Activated CD4-positive, alpha-beta T cell treated with anti-CD3 and anti-CD28 coated beads for 1 hour (primary cell): ENCODE results near the gene CACNG5.

Source experiments
- DNase-seq: peaks from one replicate; pipeline ENCODE4 v3.0.0-alpha.2; 2020

Gene CACNG5, protein sequence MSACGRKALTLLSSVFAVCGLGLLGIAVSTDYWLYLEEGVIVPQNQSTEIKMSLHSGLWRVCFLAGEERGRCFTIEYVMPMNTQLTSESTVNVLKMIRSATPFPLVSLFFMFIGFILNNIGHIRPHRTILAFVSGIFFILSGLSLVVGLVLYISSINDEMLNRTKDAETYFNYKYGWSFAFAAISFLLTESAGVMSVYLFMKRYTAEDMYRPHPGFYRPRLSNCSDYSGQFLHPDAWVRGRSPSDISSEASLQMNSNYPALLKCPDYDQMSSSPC

GRCh38 chr17:66834919-66835454 lies at the start of gene CACNG5:
Gene CACNG5 (plus strand): TSS chr17:66835117. CDS start chr17:66877333, 42,216 bp downstream.
- DNase-seq = no peak

DNA sequence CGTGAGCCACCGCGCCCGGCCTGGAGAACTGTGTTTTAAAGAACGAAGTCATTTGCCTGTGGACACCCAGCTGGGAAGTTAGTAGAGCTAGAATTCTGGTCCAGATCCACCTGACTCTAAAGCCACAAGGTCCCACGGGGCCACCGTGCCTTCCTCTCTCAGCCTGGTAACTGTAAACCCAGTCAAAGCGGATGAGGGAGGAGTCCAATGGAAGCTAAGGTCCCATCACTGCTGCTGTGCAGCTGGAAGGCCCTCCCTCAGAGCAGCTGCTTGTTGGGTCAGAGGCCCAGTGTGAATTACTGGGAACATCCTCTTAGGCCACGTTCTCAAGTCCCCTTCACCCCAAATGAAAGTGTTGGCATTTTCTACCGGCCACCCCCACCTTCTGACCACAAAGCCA lies 48.8 kb upstream of the CACNG5 start:
- no peak for DNase-seq

- no peak for DNase-seq
Observed at GRCh38 chr17:66787914-66788313, 47.0 kb upstream of the CACNG5 start.

GRCh38 chr17:66789093-66789492 lies 45.8 kb upstream of the CACNG5 start:
- no peak for DNase-seq

DNA sequence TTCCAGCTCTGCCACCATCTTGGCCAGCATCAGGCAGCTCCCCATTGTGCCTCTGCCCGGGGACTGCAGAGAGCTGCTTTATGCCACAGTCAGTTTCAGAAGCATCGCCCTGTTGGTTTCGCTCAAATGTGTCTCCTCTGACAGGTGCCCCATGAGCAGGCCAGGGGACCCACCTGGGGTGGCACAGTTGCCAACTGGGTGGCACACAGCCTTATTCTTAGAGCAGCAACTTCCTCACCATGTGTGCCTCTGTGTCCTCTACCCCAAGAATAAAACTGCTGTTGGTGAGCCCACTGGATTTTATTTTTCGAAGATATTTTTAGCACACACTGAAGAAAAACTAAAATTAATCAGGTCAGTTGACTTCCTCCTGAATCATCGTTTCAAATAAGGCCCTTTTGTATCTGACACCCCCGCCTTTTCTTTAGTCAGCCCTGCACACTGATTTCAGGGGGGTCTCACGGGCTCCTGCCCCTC lies 44.9 kb upstream of the CACNG5 start:
- no peak for DNase-seq

- DNase-seq = no peak
Observed at GRCh38 chr17:66790501-66791061, 44.3 kb upstream of the CACNG5 start.

- DNase-seq = no peak
Observed at GRCh38 chr17:66791347-66791746, 43.6 kb upstream of the CACNG5 start.

DNA sequence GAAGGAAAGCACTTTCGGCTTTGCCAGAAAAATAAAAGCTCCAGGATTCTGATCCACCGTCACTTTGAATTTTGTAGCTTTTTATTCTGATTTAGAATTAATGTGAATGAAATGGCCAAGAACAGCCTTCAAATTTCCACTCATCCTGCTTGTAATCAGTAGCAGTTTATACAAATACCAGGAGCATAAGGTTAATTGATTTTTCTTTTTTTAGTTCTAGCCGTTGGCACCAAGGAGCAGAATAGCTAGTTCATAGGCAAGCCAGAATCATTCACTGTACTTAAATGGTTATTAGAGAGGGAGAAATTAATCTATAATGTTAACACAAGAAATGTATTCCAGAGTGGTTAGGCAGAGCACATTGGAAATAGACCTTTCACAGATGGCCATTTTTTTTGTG lies 41.1 kb upstream of the CACNG5 start:
- no peak for DNase-seq

DNA sequence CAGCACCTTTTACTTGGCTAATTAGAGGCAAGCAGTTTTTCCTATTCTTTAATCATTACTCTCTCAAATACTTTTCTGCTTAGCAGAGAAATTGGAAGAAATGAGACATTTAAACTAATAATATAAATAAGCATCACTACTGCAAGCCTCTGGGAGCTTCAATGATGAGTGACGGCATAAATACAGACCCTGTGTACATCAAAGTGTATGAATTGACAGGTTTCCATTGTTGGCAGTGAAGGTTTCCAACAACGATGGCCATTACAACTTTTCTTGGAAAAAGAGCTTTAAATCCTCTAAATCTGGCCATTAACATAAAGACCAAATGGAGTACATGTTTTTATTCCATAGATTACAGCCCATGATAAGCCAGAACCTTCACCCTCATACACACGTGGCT lies 39.4 kb upstream of the CACNG5 start:
- no peak for DNase-seq

DNA sequence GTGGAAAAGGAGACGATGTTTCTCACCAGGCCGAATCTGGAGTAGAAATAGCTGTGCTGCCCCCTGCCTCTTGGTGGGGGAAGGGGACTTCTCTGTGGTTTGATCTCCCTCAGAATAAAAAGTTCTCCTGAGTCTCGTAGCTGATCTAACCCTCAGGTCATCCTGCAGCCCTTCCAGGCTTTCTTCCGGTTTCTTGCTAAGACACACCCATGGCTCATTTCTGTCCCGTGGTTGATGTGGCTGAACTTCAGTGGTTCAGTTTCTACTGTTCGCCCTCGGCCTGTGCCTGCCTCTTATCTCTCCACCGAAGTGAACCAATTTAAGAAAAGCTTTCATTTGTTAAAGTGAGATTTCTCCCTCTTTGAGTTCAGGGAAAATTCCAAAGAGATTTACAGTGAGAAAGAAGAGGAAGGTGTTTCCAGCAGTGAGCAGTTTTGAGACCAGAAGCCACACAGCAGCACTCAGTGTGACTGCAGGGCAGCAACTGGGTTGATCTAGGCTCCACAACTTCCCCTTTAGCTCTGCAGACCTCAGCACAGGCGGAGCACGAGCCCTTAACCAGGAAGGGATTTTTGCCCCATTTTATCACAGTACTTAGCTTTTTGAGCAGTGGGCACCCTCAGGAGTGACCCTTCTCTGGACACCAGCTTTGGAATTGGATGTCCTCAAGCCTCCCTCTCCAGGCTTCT lies 34.9 kb upstream of the CACNG5 start:
- DNase-seq = no peak

DNA sequence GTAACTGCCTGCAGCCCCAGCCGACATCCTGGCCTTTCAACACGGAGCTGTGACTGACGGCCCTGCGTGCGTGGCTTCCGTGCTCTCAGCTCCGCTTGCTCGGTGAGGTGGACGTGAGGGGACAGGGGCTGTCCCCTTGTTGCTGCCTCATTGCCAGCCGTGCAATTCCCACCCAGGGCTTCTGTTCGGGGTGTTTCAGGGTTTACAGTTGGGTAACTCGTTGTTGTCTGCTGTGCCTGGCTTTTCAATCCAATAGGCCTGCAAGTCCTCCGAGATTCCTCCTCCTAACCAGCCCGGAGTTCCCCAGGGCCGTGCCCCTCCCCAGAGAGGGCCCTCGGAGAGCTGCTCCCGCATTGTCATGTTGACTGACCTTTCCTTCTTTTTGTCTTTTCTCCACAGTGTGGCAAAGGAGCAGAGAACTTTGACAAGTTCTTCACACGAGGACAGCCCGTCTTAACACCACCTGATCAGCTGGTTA lies 31.4 kb upstream of the CACNG5 start:
- no peak for DNase-seq

DNA sequence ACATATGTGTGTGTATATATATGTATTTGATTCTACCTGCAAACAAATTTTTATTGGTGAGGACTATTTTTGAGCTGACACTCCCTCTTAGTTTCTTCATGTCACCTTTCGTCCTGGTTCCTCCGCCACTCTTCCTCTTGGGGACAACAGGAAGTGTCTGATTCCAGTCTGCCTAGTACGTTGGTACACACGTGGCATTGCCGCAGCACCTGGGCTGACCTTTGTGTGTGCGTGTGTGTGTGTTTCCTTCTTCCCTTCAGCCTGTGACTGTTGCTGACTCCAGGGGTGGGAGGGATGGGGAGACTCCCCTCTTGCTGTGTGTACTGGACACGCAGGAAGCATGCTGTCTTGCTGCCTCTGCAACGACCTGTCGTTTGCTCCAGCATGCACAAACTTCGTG lies 29.4 kb upstream of the CACNG5 start:
- no peak for DNase-seq

- DNase-seq = no peak
Observed at GRCh38 chr17:66807182-66807581, 27.7 kb upstream of the CACNG5 start.

DNA sequence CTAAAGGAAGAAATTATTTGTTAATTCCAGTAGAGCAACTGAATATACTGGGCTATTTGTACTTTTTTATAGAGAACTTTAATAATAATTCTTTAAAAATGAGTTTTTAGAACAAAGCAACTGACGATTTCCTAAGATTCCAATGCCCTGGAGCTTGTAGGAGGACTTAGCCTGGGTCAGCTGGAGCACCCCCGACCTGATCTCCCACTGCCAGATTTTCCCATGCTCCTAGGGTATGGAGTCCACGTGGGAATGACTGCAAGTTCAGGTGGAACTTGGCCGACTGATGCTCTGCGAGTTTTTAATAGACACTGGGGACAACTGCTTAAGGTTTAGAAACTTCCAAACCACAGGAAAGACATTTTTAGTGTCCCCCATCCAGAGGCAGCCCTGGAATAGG lies 25.5 kb upstream of the CACNG5 start:
- no peak for DNase-seq

DNA sequence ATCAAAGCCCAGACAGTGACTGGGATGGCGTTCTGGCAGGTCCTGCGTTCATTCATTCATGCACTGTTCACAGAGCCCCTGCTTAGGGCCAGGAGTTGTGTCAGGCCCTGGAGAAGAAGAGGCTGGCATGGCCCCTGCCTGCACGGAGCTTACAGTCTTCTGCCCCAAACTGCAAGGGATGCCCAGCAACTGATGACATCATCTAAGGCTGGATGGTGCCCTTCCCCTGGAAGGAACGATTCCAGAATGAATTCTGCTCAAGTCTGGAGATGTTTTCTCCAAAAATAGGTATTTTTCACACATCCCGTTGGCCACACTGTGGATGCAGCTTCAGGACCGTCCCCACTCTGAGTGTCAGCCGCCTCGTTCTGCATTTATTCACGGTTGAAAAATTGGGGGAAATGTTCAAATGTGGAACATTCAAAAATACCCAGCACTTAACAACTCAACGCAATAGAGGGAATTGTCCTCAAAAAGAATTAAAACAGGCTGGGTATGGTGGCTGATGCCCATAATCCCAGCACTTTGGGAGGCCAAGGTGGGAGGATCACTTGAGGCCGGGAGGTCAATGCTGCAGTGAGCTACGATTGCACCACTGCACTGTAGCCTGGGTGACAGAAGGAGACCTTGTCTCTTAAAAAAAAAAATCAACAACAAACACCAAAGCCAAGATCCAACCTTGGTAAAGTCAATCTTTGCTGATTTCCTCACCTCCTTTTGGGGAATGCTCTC lies 23.8 kb upstream of the CACNG5 start:
- DNase-seq = no peak

GRCh38 chr17:66811683-66812054 lies 23.2 kb upstream of the CACNG5 start:
- DNase-seq = no peak

- no peak for DNase-seq
Observed at GRCh38 chr17:66812571-66812970, 22.3 kb upstream of the CACNG5 start.

- no peak for DNase-seq
Observed at GRCh38 chr17:66813296-66813695, 21.6 kb upstream of the CACNG5 start.

DNA sequence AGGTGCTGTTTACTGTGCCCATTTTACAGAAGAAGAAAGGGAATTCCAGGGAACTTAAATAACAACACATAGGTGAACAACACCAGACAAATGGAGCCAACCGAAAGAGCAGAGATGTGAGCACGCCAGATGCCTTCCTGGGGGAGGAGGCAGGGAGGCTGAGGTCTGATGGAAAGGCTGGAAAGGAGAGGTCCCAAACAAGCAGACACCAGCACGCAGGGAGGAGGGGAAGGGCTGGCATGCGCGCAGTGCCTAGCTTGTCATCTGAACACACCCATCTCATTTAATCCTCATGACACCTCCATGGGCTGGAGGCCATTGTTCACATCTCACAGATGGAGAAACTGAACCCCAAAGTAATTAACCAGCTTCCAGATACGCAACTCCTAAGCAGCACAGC lies 20.9 kb upstream of the CACNG5 start:
- no peak for DNase-seq

GRCh38 chr17:66814570-66814969 lies 20.3 kb upstream of the CACNG5 start:
- DNase-seq = no peak

- no peak for DNase-seq
Observed at GRCh38 chr17:66817750-66818149, 17.2 kb upstream of the CACNG5 start.

DNA sequence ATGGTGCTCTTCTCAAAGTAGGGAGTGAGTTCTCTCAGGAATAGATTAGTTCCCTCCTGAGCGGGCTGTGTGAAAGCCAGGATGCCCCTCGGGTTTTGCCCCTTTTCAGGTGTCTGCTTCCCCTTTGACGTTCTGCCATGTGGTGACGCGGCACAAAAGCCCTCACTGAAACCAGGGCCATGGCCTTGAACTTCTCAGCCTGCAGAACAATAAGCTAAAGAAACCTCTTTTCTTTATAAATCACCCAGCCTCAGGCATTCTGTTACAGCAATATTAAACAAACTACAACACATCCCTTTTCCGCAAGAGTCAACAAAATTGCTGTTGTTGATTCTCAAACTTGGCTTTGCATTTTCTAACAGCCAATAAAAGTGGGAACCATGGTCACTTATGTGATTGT lies 15.5 kb upstream of the CACNG5 start:
- DNase-seq = no peak

GRCh38 chr17:66822009-66822408 lies 12.9 kb upstream of the CACNG5 start:
- DNase-seq = no peak
